Upper lobe of left lung (tissue), 4 donors: ENCODE data around the gene CPVL.

ENCODE experiments used
- EP300 ChIP-seq, 4 donors: sonication (generic); formaldehyde crosslinking; IDR thresholded peaks; one replicate each; pipeline ENCODE4 v1.5.1; 2017; ENCODE audit warnings: antibody characterized with exemption in 4 of 4, control low read depth in 2 of 4
- POLR2A ChIP-seq, 4 donors: fragments of 450-650 bp; IDR thresholded peaks; one replicate each; pipeline ENCODE4 v1.5.1; 2016 to 2017; ENCODE audit warnings: antibody characterized with exemption in 4 of 4, mild to moderate bottlenecking in 2 of 4
- POLR2AphosphoS5 ChIP-seq, 2 donors: sonication (generic); formaldehyde crosslinking; IDR thresholded peaks; one replicate each; pipeline ENCODE4 v1.5.1; 2017; ENCODE audit warnings: antibody characterized with exemption in 2 of 2
- TF ChIP-seq, protein P1 (sequence below), 6 experiments: fragments of 450-650 bp in 4 of 6; fragments of 200-600 bp in 2 of 6; sonication (generic) in 2 of 6; IDR thresholded peaks; one replicate each; pipeline ENCODE4 v1.5.1; 2016 to 2019; ENCODE audit warnings: antibody characterized with exemption in 6 of 6

DNA sequence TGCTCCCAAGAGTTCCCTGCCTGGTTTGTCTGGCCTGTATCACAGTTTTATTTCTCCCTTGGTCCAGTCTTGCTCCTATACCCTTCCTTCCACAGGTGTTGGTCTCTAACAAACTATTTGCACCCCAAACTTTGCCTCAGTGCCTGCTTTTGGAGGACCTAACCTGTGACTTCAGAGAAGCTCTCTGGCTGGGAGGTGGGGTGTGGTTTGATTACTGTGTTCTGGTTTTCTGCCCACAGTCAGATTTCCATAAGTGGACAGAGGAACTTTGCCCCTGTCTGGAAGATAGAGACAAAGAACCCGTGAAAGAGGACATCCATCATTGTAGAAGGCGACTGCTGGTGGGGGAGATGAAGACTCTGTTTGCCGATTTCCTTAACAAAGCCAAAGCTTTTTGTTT is 132.4 kb downstream of the CPVL start:
- TF ChIP-seq EP300 (IDR thresholded peaks at IDR 0.05) (no peak), POLR2AphosphoS5 (IDR thresholded peaks at IDR 0.05) (no peak), POLR2A (IDR thresholded peaks at IDR 0.05) (no peak)
- TF ChIP-seq, protein P1, sequence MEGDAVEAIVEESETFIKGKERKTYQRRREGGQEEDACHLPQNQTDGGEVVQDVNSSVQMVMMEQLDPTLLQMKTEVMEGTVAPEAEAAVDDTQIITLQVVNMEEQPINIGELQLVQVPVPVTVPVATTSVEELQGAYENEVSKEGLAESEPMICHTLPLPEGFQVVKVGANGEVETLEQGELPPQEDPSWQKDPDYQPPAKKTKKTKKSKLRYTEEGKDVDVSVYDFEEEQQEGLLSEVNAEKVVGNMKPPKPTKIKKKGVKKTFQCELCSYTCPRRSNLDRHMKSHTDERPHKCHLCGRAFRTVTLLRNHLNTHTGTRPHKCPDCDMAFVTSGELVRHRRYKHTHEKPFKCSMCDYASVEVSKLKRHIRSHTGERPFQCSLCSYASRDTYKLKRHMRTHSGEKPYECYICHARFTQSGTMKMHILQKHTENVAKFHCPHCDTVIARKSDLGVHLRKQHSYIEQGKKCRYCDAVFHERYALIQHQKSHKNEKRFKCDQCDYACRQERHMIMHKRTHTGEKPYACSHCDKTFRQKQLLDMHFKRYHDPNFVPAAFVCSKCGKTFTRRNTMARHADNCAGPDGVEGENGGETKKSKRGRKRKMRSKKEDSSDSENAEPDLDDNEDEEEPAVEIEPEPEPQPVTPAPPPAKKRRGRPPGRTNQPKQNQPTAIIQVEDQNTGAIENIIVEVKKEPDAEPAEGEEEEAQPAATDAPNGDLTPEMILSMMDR (IDR thresholded peaks at IDR 0.05) = no peak
